Measurements from ENCODE around the gene DCAF5.
A peak's percentile ranks its signal among the peaks of the same experiment; 100 is the strongest.
"Not testable (repeated sequence)": the region's sequence is repeated elsewhere in the genome, so short reads cannot be mapped to it uniquely, and the experiment has no call there.

DCAF5 gene

GRCh38 chr14:69079747-69080146 lies 73.2 kb downstream of the DCAF5 start:
- TF ChIP-seq REST (IDR thresholded peaks at IDR 0.05; ENCODE audit: insufficient replicate concordance, low read depth) (no peak), CTCF (IDR thresholded peaks at IDR 0.05; ENCODE audit: insufficient read depth, low read length) (no peak), GABPA (IDR thresholded peaks at IDR 0.05; ENCODE audit: low read depth) (no peak), POLR2AphosphoS5 (IDR thresholded peaks at IDR 0.05; ENCODE audit: low read depth) (no peak), SPI1 (IDR thresholded peaks at IDR 0.05; ENCODE audit: borderline replicate concordance, low read depth) (no peak)
- no peak for DNase-seq (ENCODE audit: low read depth in 1 of 2, low spot score in 1 of 2)
- Histone ChIP-seq H3K4me3 (replicated peaks; ENCODE audit: insufficient read depth, low read length) (no peak overlapping the region), H3K27ac (replicated peaks) (no peak overlapping the region), H3K27me3 (ENCODE audit: insufficient read depth, poor library complexity, severe bottlenecking) (no peaks in the 10 kb centered on the region)

- H3K27ac ChIP-seq (replicated peaks) = peak overlapping the region; percentile 21; the same call in 1 of the 2 replicates
- no peak for DNase-seq (ENCODE audit: low read depth in 1 of 2, low spot score in 1 of 2)
- TF ChIP-seq GABPA (IDR thresholded peaks at IDR 0.05; ENCODE audit: low read depth) (no peak), CTCF (IDR thresholded peaks at IDR 0.05; ENCODE audit: insufficient read depth, low read length) (no peak), REST (IDR thresholded peaks at IDR 0.05; ENCODE audit: insufficient replicate concordance, low read depth) (no peak), SPI1 (IDR thresholded peaks at IDR 0.05; ENCODE audit: borderline replicate concordance, low read depth) (no peak), POLR2AphosphoS5 (IDR thresholded peaks at IDR 0.05; ENCODE audit: low read depth) (no peak)
- H3K4me3 ChIP-seq (replicated peaks; ENCODE audit: insufficient read depth, low read length) = no peak overlapping the region
- no peaks in the 10 kb centered on the region for H3K27me3 ChIP-seq (ENCODE audit: insufficient read depth, poor library complexity, severe bottlenecking)
Observed at GRCh38 chr14:69079188-69079742, 73.7 kb downstream of the DCAF5 start.

- no peak overlapping the region; the same call in 1 of the 2 replicates for H3K27ac ChIP-seq (replicated peaks)
- TF ChIP-seq SPI1 (IDR thresholded peaks at IDR 0.05; ENCODE audit: borderline replicate concordance, low read depth) (no peak), REST (IDR thresholded peaks at IDR 0.05; ENCODE audit: insufficient replicate concordance, low read depth) (no peak), CTCF (IDR thresholded peaks at IDR 0.05; ENCODE audit: insufficient read depth, low read length) (no peak), POLR2AphosphoS5 (IDR thresholded peaks at IDR 0.05; ENCODE audit: low read depth) (no peak), GABPA (IDR thresholded peaks at IDR 0.05; ENCODE audit: low read depth) (no peak)
- no peak overlapping the region for H3K4me3 ChIP-seq (replicated peaks; ENCODE audit: insufficient read depth, low read length)
- DNase-seq (ENCODE audit: low read depth in 1 of 2, low spot score in 1 of 2) = no peak
- no peaks in the 10 kb centered on the region for H3K27me3 ChIP-seq (ENCODE audit: insufficient read depth, poor library complexity, severe bottlenecking)
Observed at GRCh38 chr14:69077841-69078240, 75.1 kb downstream of the DCAF5 start.

GRCh38 chr14:69077185-69077584 lies 75.7 kb downstream of the DCAF5 start:
- DNase-seq (ENCODE audit: low read depth in 1 of 2, low spot score in 1 of 2); H3K4me3 ChIP-seq (replicated peaks; ENCODE audit: insufficient read depth, low read length); H3K27me3 ChIP-seq (ENCODE audit: insufficient read depth, poor library complexity, severe bottlenecking); H3K27ac ChIP-seq (replicated peaks): not testable (repeated sequence)

All from HL-60 (cell line).